GM19395 (cell line): ENCODE results near the gene HOGA1.

Experiments used
- ATAC-seq: cut with Tn5 transposase; IDR thresholded peaks from one replicate; pipeline ENCODE4 v1.9.1; 2021; ENCODE audit warnings: mild to moderate bottlenecking, moderate library complexity; ENCODE audit not compliant: unreplicated experiment

Gene HOGA1

GRCh38 chr10:97578171-97578844 lies 5.9 kb upstream of the HOGA1 start:
- ATAC-seq = no peak

DNA sequence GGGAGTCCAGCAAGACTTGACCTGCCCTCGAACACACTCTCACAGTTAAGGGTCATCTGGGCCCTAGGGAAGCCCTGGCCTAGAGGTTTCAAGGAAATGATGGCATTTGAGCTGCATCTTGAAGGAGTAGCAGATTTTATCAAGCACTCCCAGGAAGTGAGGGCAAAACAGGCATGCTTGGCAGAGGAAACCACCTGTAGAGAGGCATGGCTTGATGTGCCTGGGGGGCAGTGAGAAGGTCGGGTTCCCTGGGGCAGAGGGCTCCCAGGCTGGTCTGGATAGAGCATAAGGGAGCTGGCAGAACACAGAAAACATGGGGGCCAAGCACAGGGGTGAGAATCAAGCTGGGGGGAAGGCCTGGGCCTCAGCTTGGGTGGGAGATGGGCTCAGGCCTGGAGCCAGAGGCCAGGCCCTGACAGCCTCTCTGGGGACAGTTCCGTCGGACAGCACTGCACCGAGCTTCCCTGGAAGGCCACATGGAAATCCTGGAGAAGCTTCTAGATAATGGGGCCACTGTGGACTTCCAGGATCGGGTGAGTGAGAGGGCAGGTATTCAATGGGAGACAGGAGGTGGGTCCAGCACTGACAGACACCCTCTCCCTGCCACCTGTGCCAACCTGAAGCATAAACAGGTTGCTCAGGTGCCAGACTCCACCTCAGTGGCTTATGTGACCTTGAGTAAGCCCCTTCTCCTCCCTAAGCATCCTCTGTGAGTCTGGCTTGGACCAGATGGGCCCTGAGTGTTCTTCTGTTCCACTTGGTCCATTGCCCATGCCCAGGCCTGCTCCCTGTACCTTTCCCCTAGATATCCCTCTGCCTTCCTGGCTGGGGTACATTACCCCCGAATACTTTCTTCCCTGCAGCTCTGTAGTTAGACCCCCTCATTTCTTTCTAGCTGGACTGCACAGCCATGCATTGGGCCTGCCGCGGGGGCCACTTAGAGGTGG lies 3.5 kb upstream of the HOGA1 start:
- no peak for ATAC-seq

DNA sequence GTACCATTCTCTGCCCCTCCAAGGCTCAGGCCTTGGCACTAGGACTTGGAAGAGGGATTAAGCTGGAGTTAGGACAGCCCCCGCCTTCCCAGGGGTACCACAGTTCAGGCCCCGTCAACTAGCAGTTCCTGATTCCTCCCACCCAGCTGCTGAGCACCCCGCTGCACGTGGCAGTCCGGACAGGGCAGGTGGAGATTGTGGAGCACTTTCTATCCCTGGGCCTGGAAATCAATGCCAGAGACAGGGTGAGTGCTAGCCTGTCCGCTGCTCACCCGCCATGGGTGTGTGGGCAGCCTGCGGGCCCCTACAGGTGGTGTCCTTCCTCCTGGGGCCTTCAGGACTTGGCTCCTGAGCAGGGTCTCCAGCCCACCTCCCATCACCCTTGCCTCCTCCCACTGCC lies 2.0 kb upstream of the HOGA1 start:
- ATAC-seq = no peak

DNA sequence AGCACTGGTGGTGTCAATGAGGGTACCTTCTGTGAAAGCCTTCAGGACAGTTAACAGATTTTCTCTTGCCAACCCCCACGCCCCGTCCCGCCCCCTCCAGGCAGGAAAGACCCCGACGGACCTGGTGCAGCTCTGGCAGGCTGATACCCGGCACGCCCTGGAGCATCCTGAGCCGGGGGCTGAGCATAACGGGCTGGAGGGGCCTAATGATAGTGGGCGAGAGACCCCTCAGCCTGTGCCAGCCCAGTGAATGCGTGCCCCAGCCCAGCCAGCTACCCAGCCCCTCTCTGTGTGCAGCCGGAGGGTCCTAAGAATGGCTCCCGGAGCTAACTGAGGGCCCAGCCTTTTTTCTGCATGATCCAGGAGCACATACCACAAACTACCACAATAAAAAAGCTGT lies 713 bp upstream of the HOGA1 start:
- ATAC-seq = no peak

GRCh38 chr10:97584798-97585438 lies 729 bp downstream of the HOGA1 start:
- ATAC-seq = no peak

- ATAC-seq = no peak
Observed at GRCh38 chr10:97585439-97585811, 1.2 kb downstream of the HOGA1 start.

GRCh38 chr10:97587183-97587582 lies 3.0 kb downstream of the HOGA1 start:
- ATAC-seq = no peak

DNA sequence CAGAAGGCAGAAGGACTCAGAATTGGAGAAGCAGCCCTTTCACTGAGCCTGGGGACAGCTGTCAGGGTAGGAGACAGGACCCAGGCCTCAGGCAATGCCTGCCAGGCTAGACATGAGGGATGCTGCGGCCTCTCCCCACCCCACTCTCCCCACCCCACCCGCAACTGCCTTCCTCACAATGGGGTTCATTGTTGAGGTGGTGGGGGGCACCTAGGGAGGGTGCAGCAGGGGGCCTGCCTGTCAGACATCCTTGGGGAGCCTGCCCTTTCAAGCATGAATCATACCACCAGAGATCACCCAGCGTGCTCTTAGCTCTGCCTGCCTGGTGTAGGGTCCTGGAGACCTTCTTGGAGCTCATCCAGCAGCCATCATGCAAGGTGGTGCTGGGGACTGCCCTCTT lies 5.3 kb downstream of the HOGA1 start, which contains the start of gene C10orf62:
TSS of gene C10orf62 (plus strand) at position 243 of the 400 bp plus-strand sequence. CDS start 177 bp downstream, outside the sequence.
- ATAC-seq = no peak

- ATAC-seq = no peak
Observed at GRCh38 chr10:97590082-97590747, 6.0 kb downstream of the HOGA1 start.

DNA sequence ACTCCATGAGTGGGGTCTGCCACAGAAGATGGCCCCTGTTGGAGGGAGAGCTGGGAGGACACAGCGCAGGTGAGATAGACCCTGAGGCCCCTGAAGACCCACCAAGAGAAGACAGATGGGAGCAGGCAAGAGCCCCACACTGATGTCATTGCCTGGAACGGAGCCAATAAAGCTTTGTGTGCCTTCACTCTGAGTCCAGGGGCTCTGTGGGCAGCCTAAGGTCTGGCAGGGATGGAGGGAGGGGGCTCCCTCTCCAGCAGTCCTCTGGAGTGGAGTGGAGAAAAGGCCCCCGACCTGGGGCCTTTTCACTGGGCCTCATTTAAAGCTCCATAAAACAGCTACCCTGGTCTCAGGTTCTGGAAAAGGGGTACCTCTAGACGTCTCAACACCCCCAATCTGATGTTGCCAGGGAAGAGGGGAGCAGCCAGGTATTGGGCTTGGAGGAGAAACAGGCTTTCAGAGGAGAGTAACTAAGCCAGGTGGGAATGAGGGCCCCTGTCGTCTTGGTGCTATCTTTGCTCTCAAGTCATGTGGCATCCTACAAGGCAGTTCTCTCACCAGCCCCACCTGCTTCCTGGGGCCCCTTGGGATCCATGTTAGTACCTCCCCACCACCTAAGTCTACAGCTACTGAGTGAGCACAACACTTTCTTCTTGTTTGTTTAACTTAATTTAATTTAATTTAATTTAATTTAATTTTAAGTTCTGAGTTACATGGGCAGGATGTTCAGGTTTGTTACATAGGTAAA lies 6.7 kb downstream of the HOGA1 start:
- ATAC-seq = no peak

- ATAC-seq = no peak
Observed at GRCh38 chr10:97593421-97593820, 9.2 kb downstream of the HOGA1 start.

- no peak for ATAC-seq
Observed at GRCh38 chr10:97596101-97597082, 12.2 kb downstream of the HOGA1 start.

- ATAC-seq = no peak
Observed at GRCh38 chr10:97597778-97598177, 13.6 kb downstream of the HOGA1 start.

- ATAC-seq = no peak
Observed at GRCh38 chr10:97598407-97599271, 14.4 kb downstream of the HOGA1 start.

DNA sequence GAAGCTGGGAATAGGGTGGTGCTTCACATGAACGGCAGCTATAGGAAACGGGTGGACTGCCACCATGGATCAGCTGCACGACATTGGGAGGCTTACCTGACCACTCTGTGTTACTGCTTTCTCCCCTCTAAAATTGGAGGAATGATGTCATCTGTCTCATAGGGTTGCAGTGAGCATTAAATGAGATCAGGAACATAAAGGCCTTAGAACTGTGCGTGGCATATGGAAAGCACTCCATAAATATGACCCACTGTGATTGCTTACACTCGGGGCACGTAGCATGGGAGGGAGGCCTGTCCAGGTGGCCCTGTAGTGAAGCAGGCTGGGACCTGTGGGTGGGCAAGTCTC lies 15.1 kb downstream of the HOGA1 start:
- no peak for ATAC-seq

- ATAC-seq = no peak
Observed at GRCh38 chr10:97600616-97601015, 16.4 kb downstream of the HOGA1 start.

DNA sequence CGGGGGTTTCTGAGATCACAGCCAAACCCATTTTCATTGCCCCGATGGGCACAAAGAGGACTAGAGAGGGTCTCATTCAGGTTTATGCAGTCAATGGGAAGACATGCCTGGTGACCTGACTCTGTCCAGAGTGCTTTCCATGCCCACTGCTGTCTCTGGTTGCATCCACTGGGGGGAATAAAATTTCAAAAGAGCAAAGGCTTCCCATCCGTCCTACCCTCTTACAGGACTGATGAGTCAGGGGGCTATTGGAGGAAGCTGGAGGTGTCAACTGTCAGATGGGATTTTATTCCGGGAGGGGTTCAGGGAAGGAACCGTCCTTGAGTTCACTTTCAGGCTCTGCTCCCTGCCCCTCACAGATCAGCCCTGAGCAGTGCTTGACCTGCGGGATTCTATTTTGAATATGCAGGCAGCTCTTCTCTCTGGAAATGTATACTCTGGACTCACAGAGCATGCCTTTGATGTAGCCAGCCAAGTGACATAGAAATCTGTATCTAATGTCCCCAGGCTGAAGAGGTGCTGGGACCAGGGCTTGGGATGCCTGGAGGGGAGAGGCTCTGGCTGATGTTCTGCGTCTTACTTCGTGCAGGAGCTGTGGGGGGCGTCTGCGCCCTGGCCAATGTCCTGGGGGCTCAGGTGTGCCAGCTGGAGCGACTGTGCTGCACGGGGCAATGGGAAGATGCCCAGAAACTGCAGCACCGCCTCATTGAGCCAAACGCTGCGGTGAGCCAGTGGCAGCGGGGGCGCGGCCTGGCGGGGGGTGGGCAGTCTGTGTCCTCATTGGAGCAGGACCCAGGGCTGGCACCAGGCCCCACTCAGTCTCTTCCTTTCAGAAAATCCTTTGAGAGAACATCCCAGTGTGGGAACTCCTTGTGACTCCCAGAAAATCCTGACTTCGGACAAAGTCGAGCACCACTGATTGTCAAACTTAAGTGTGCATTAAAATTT lies 17.4 kb downstream of the HOGA1 start:
- ATAC-seq = no peak
